GM12878 (cell line): ENCODE data around the gene CD38.

ENCODE experiments used
- ETV6 ChIP-seq, 2 experiments: fragments of 450-650 bp in 1 of 2; IDR thresholded peaks in 1 of 2; conservative IDR thresholded peaks in 1 of 2; 2 replicates each; pipeline ENCODE4 v1.6.1; 2014; ENCODE audit warnings: antibody characterized with exemption in 1 of 2, borderline replicate concordance in 1 of 2, low read depth in 1 of 2, mild to moderate bottlenecking in 1 of 2, moderate library complexity in 1 of 2
- PML ChIP-seq: IDR thresholded peaks from 2 replicates; pipeline ENCODE4 v1.6.1; 2012; ENCODE audit warnings: low read length, inconsistent platforms
- TF ChIP-seq, protein P1 (sequence below): fragments of 450-650 bp; IDR thresholded peaks from 2 replicates; pipeline ENCODE4 v1.6.1; 2017; ENCODE audit warnings: antibody characterized with exemption, mild to moderate bottlenecking, moderate library complexity

- no peak for TF ChIP-seq PML
- TF ChIP-seq, protein P1, sequence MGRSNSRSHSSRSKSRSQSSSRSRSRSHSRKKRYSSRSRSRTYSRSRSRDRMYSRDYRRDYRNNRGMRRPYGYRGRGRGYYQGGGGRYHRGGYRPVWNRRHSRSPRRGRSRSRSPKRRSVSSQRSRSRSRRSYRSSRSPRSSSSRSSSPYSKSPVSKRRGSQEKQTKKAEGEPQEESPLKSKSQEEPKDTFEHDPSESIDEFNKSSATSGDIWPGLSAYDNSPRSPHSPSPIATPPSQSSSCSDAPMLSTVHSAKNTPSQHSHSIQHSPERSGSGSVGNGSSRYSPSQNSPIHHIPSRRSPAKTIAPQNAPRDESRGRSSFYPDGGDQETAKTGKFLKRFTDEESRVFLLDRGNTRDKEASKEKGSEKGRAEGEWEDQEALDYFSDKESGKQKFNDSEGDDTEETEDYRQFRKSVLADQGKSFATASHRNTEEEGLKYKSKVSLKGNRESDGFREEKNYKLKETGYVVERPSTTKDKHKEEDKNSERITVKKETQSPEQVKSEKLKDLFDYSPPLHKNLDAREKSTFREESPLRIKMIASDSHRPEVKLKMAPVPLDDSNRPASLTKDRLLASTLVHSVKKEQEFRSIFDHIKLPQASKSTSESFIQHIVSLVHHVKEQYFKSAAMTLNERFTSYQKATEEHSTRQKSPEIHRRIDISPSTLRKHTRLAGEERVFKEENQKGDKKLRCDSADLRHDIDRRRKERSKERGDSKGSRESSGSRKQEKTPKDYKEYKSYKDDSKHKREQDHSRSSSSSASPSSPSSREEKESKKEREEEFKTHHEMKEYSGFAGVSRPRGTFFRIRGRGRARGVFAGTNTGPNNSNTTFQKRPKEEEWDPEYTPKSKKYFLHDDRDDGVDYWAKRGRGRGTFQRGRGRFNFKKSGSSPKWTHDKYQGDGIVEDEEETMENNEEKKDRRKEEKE = no peak
- TF ChIP-seq ETV6 (conservative IDR thresholded peaks at IDR 0.05 in 1 of 2, IDR thresholded peaks at IDR 0.05 in 1 of 2; ENCODE audit: borderline replicate concordance in 1 of 2, low read depth in 1 of 2) = no peak
These were observed 34.0 kb upstream of the CD38 start for GRCh38 chr4:15744016-15744545.
